OCI-M2 (cell line): ENCODE measurements around the gene TET2.

Experiments
- DNase-seq: peaks from one replicate; lab custom pipeline; 2025; ENCODE audit not compliant: unreplicated experiment; lab: John Stamatoyannopoulos, UW

The TET2 gene

GRCh38 chr4:105230287-105230686 lies 83.6 kb downstream of the TET2 start:
- DNase-seq: no peak

- DNase-seq: no peak
Measured at GRCh38 chr4:105232374-105232773, 85.7 kb downstream of the TET2 start.

GRCh38 chr4:105234582-105234981 lies 87.9 kb downstream of the TET2 start:
- DNase-seq: no peak

- no peak for DNase-seq
Measured at GRCh38 chr4:105236202-105236915, 89.7 kb downstream of the TET2 start.

- no peak for DNase-seq
Measured at GRCh38 chr4:105236916-105237311, 90.2 kb downstream of the TET2 start.

GRCh38 chr4:105240037-105240436 lies 93.4 kb downstream of the TET2 start:
- DNase-seq: no peak

- no peak for DNase-seq
Measured at GRCh38 chr4:105241451-105241850, 94.8 kb downstream of the TET2 start.

- DNase-seq: no peak
Measured at GRCh38 chr4:105243446-105243845, 96.8 kb downstream of the TET2 start.

GRCh38 chr4:105246712-105247111 lies 100.0 kb downstream of the TET2 start:
- DNase-seq: no peak

- no peak for DNase-seq
Measured at GRCh38 chr4:105248613-105249012, 101.9 kb downstream of the TET2 start.

GRCh38 chr4:105257817-105258495 lies 111.3 kb downstream of the TET2 start:
- DNase-seq: no peak

GRCh38 chr4:105265689-105266088 lies 119.0 kb downstream of the TET2 start:
- DNase-seq: no peak

- no peak for DNase-seq
Measured at GRCh38 chr4:105267280-105267679, 120.6 kb downstream of the TET2 start.

- DNase-seq: no peak
Measured at GRCh38 chr4:105272002-105272401, 125.3 kb downstream of the TET2 start.

- no peak for DNase-seq
Measured at GRCh38 chr4:105273230-105273629, 126.6 kb downstream of the TET2 start.

GRCh38 chr4:105274090-105274489 lies 127.4 kb downstream of the TET2 start:
- no peak for DNase-seq

GRCh38 chr4:105274504-105274903 lies 127.8 kb downstream of the TET2 start:
- DNase-seq: no peak

- DNase-seq: no peak
Measured at GRCh38 chr4:105276361-105277104, 129.9 kb downstream of the TET2 start.

GRCh38 chr4:105277702-105278101 lies 131.0 kb downstream of the TET2 start:
- no peak for DNase-seq

GRCh38 chr4:105279314-105279713 lies 132.6 kb downstream of the TET2 start:
- DNase-seq: no peak

GRCh38 chr4:105280338-105281123 lies 133.9 kb downstream of the TET2 start:
- no peak for DNase-seq
